NCI-H1105 (cell line): ENCODE measurements around the gene NT5M.

Experiments
- DNase-seq: peaks from one replicate; lab custom pipeline; 2025; lab: John Stamatoyannopoulos, UW

The NT5M gene

GRCh38 chr17:17343896-17344506 lies 40.8 kb downstream of the NT5M start:
- DNase-seq: no peak

DNA sequence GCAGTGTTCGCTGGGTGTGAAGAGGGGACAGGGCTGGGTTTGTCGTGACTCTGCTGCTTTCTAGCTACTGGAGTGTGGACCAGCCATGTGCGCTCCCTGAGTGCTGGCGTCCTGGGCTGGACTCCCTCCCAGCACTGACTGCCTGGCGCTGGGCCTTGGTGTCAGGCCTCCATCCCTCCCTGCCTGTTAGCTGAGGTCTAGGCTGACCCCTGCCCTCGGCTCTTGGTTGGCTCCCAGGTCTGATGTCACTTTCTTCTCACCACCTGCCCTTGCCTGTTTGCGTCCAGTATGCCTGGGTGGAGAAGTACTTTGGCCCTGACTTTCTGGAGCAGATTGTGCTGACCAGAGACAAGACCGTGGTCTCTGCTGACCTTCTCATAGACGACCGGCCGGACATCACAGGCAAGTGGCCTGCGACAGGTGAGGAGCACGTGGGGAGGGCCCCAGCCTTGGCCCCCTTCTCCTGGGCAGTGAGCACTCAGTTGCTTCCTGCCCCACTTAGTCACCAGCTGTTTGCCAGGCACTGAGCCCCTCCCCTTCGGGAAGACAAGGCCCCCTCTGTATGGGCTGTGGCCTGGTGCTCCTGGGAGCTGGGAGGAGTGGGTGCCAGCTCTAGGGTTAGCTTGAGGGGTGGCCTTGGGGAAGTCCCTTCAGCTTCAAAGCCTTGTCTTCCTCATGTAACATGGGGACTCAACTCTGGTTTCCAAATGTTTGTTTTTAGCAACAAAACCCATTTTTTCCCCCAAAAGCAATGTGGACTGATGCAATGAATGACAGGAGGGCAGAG lies 41.5 kb downstream of the NT5M start:
- DNase-seq: no peak

- DNase-seq: no peak
Measured at GRCh38 chr17:17345294-17345597, 42.1 kb downstream of the NT5M start.

DNA sequence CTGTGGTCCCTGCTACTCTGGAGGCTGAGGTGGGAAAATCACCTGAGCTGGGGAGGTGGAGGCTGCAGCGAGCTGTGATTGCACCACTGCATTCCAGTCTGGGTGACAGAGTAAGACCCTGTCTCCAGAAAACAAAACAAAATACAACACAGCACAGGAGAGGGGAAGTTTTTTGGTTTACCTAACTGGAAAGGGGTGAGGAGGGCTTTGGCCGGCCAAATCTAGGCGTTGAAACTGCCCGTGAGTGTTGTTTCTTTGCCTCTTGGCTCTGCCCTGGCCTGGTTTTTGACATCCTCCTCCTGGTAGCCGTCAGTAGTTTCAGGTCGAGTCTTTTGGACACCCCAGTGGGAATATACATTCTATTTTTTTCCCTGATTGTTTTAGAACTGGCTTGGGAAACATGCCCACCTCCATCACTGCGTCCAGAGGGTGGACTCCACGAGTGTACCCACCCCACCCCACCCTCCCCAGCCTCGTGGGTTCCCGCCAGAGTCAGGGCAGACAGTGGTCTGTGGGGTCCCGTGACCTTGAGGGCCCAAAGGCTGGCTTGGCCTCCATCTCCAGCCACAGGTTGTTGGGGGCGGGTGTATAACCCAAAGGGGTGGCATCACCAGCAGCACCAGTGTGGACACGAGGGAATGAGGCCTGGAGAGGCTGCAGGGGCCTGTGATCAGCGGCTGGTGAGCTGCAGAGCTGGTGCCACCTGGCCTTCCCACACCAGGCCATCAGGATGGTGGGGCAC lies 42.7 kb downstream of the NT5M start:
- no peak for DNase-seq

- DNase-seq: no peak
Measured at GRCh38 chr17:17346428-17347233, 43.5 kb downstream of the NT5M start.

DNA sequence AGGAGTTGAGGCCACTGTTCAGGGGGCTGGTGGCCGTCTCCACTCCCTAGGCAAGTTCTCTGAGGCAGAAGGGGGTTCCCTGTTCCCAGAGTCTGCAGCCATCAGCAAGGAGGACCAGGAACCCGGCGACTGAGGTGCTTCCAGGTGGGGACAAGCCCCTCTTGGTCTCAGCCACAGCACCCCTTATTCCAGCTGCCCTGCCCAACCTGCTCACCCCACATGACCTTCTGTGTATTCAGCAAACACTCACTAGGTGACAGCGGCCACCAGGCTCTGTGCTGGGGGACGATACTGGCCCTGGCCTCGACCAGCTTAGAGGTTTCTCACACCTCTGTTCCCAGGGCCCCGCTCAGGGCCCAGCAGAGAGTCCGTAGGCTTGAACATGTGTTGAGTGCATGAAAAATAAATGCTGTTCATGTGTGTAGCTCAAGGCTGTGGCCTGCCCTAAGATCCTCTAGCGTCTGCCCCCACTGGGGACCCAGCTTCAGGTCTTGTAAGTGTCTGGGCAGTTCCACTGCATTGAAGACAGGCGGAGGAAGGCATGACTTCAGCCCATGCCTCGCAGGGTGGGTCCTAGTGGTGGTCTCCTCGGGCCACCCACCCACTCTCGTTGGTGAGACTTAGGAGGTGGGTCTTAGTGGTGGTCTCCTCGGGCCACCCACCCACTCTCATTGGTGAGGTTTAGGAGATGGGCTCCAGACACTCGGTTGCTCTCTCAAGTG lies 44.2 kb downstream of the NT5M start:
- DNase-seq: no peak

- DNase-seq: no peak
Measured at GRCh38 chr17:17347956-17348871, 45.0 kb downstream of the NT5M start.

- no peak for DNase-seq
Measured at GRCh38 chr17:17348872-17349723, 45.9 kb downstream of the NT5M start.

- DNase-seq: no peak
Measured at GRCh38 chr17:17349724-17350106, 46.5 kb downstream of the NT5M start.

DNA sequence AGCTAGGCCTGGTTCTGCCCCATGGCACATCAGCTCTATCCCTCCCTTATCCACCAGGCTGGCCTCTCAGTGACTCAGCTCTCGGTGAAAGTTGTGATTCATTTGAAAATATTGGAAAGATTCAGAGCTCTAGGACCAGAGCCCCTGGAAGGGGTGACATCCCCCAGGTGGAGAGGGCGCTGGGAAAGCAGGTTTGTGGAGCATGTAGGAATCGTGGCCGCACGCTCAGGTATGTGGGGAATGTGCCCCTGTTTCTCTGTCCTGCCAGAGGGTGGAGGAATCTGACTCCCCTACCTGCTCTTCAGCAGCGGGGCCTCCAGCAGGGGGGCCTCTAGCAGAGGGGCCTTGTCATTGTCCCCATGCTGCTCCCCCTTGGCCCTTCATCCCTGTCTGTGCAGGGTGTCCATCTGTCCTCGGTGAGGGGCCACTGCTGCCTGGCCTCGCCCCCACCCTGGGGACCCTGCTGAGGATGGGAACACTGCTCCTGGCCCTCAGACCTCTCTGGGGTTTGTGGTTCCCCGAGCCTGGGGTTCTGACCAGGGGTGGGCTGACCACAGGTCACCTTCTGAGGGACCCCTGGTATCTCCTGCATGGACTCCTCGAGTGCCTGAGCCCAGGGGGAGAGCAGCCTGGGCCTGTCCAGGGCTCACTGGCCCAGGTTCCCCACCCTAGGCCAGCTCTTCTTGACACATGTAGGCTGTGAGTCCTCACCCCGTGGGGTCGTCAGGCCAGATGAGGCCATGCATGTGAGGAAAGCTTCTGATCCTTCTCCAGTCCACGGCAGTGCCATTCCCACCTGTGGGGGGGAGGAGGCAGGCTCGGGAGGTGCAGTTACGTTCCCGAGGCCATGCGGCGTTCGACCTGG lies 47.5 kb downstream of the NT5M start:
- DNase-seq: no peak

GRCh38 chr17:17351356-17351891 lies 48.3 kb downstream of the NT5M start:
- no peak for DNase-seq

- DNase-seq: no peak
Measured at GRCh38 chr17:17351901-17352781, 49.0 kb downstream of the NT5M start.

DNA sequence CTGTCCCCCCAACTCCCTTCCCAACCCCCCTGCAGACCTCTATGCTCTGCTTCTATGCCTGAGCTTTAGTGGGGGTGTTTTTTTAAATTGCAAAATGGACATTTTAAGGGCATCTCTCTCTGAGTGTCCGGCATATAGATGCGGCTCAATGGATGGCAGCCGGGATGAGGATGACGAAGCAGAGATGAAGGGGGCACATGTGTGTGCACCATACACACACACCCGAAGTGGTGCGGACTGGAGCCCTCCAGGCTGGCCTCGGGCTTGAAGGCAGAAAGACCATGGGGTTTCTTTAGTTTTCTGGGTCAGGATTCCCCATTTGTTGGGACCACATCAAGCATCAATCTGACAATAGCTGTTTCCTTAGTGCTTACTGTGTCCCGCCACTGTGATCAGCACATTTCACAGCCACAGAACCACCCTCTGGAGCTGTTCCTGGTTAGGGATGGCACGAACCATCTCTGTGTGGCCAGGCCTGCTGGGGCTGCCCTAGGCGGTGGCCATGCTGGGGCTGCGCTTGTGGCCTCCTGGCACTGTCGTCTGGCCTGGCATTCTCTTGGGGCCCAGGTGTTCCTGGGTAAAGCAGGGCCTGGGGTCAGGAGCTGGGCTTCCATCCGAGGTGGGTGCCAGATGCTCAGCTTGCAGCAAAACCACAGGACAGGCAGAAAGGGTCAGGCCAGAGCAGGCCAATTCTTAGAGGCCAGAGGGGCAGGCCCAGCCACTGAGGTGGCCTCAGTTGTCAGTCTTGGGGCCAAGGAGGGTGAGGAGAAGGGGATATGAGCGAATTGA lies 49.9 kb downstream of the NT5M start:
- DNase-seq: no peak

- no peak for DNase-seq
Measured at GRCh38 chr17:17353625-17354484, 50.7 kb downstream of the NT5M start.

- peak; percentile 74 for DNase-seq
Measured at GRCh38 chr17:17354560-17355349, 51.6 kb downstream of the NT5M start.
